A204.1 (cell line): Measurements from ENCODE around the gene OSBPL6.
A peak's percentile ranks its signal among the peaks of the same experiment; 100 is the strongest.

Experiments
- FAIRE-seq: peaks from 2 replicates; lab custom pipeline; 2012; peaks lifted over from hg19 to GRCh38; lab: Jason Lieb, UNC

The OSBPL6 gene

DNA sequence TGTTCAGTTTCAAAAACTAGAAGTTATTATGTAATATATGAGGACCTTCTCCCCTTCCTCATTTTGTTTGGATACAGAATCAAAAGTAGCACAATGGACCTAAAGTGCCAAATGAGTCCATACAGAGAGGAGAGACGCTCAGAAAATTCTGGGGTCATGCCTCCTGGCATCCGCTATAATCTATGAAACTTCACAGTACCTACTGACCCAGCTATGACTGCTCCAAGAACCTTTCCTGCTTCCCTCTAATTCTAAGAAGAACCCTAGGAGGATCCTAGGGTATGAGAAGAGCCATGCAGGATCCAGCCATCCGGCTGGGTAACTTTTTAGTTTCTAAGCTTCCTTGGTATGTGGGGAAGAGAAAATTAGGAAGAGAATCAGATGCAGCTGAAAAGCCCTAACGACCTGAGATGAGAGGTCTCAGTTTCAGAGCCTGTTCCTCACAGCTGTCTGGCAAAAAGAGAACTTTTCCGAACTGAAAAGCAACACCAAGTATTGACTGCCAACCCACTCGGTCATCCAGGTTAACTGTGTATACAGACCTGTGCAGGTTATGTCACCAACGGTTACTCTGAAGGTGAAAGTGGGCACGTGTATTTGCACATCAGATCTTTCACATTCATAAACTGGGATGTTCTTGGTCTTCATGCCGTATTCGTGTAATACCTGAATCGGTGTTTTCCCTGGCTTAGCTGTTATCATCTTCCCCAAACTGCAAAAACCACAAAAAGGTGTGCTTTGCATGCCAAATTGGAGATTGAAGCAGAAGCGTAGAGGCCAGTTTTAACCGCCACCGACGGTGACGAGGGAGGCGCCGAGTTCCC lies 255.6 kb downstream of the OSBPL6 start:
- no peak for FAIRE-seq

DNA sequence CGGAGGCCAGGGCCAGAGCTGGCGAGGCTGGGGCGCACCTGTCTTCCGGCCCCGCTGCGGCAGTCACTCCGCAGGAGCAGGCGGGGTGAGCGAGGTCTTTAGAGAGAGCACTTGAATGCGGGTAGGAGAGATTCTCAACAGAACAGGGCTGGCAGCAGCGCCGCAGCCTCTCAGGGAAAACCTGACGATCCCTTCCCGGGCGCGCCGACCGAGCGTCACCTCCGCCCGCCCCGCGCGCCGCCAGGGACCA lies 256.1 kb downstream of the OSBPL6 start:
- FAIRE-seq = no peak

DNA sequence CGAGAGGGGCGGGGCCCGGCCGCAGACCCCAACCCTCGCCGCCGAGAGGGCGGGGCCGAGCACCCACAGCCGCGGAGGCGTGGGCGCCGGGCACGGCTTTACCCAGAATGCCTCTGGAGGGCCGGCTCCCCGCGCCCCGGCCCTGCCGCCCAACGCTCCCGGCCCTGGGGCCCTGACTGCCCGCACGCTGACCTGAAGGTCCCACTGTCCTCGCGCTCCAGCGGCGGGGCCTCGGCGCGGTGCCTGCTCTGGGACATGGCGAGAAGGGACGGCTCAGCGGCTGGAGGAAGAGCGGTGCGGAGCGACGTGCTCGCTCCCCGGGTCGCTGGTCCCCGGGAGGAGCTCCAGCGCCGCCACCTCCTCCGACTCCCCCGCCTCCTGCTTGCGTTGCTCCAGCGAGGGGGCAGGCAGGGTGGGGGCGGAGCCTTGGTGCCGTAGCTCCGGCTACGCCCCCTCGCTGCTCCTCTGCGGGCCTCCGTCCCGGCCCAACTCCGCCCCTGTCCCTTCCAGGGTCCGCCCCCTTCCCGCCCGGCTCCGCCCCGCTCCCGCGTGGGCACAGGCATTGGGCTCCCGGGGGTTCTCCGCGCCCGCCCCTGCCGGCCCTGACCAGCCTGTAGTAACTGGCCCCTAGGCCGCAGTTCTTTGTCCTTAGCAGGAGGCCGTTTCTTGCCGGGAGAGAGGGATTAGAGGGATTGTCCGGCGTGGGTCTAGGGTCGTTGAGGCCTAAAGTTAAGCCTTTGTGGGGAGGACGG lies 256.6 kb downstream of the OSBPL6 start, which contains the start of the genes PJVK and PRKRA:
PJVK (plus strand) TSS at position 605 of the 752 bp plus-strand sequence. CDS start 2,032 bp downstream, outside the sequence.
PRKRA (minus strand) TSS at position 402 of the 752 bp plus-strand sequence; CDS start at position 257, 145 bp downstream.
- FAIRE-seq = peak; percentile 77

DNA sequence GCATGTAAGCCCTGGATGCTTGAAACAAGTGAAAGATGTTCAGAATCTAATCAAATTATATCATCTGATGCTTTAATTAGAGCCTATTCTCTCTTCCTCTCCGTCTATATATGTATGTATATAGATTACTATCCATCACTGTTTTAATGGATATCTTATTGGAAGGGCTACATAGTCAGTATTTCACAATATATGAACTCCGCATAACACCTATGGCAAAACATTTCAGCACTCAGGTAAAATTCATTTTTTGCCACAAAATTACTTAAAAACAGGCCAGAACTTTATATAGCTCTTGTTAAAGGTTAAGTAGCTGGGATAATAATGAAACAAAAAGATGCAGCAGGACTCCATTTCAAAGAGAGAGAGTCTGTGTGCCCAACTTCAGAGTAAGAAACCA lies 258.0 kb downstream of the OSBPL6 start:
- no peak for FAIRE-seq
